ENCODE data around the gene UBA1.

- no peak for TF ChIP-seq CTCF (optimal IDR thresholded peaks at IDR 0.05 in 1 of 3, IDR thresholded peaks at IDR 0.05 in 1 of 3, conservative IDR thresholded peaks at IDR 0.05 in 1 of 3; ENCODE audit: extremely low read depth in 1 of 3, insufficient read depth in 2 of 3, low read length in 3 of 3)
- TF ChIP-seq EZH2 (IDR thresholded peaks at IDR 0.05; ENCODE audit: low read length): no peak
Observed at GRCh38 chrX:47169726-47170515, 23.7 kb upstream of the UBA1 start.
